ENCODE results near the gene WNT3A. TPM values are rescaled to one million over a fixed set of nuclear protein-coding genes. Genes with fewer than 3 reads are reported as not detected.

The WNT3A gene
- total RNA-seq, 4 donors from 2014 or later: not detected

- TF ChIP-seq EP300 (IDR thresholded peaks at IDR 0.05; ENCODE audit: low read depth): no peak
- no peak for TF ChIP-seq POLR2AphosphoS5 (IDR thresholded peaks at IDR 0.05)
- TF ChIP-seq POLR2A (IDR thresholded peaks at IDR 0.05): no peak
- no peak for TF ChIP-seq CTCF (IDR thresholded peaks at IDR 0.05)
- Histone ChIP-seq H3K27me3 (peaks cover 11% of the 10 kb centered on the region), H3K4me1 (peaks cover 9 to 14% (median 10%) of the 10 kb centered on the region in 4 donors), H3K9me3 (no peaks in the 10 kb centered on the region), H3K36me3 (no peaks in the 10 kb centered on the region), H3K27ac (no peak overlapping the region), H3K4me3 (no peak overlapping the region)
- 36 to 70% methylated on average over 2 to 10 of the region's 10 CpGs for WGBS, 2 donors (ENCODE audit: low coverage in 1 of 2)
- intact Hi-C loops (cut with DNase I; ENCODE audit: low total_unique reads) (loop anchor here (10.0 kb wide), 1 partner anchor 593 kb away; no protein-coding TSS in a partner anchor), in situ Hi-C loops (cut with MboI; ENCODE audit: low pct_ligation_motif_present in 1 of 4, low pct_unique_long_range_greater_than_20kb in 1 of 4, low sequenced_read_pairs in 3 of 4) (no loop called here)
- no peak for DNase-seq
Measured at GRCh38 chr1:228077565-228078330, 71.0 kb downstream of the WNT3A start.

GRCh38 chr1:228079013-228079412 lies 72.2 kb downstream of the WNT3A start:
- no peak for TF ChIP-seq EP300 (IDR thresholded peaks at IDR 0.05; ENCODE audit: low read depth)
- no peak for TF ChIP-seq CTCF (IDR thresholded peaks at IDR 0.05)
- no peak for TF ChIP-seq POLR2AphosphoS5 (IDR thresholded peaks at IDR 0.05)
- TF ChIP-seq POLR2A (IDR thresholded peaks at IDR 0.05): no peak
- WGBS, 2 donors (ENCODE audit: low coverage in 1 of 2): 91% methylated on average over 7 of the region's 7 CpGs; no CpG with 5 or more reads in 1 of the 2 donors
- in situ Hi-C loops (cut with MboI; ENCODE audit: low pct_ligation_motif_present in 1 of 4, low pct_unique_long_range_greater_than_20kb in 1 of 4, low sequenced_read_pairs in 3 of 4): no loop called here
- Histone ChIP-seq H3K27ac (no peak overlapping the region), H3K27me3 (no peaks in the 10 kb centered on the region), H3K9me3 (no peaks in the 10 kb centered on the region), H3K4me3 (no peak overlapping the region), H3K4me1 (peaks cover 11 to 16% (median 12%) of the 10 kb centered on the region in 4 donors), H3K36me3 (no peaks in the 10 kb centered on the region)
- DNase-seq: peak; percentile 3
- intact Hi-C loops (cut with DNase I; ENCODE audit: low total_unique reads): loop anchor here (10.0 kb wide), 1 partner anchor 594 kb away; no protein-coding TSS in a partner anchor

- no peaks in the 10 kb centered on the region for H3K9me3 ChIP-seq
- no peaks in the 10 kb centered on the region for H3K27me3 ChIP-seq
- no peak for TF ChIP-seq EP300 (IDR thresholded peaks at IDR 0.05; ENCODE audit: low read depth)
- no peak for TF ChIP-seq POLR2A (IDR thresholded peaks at IDR 0.05)
- TF ChIP-seq CTCF (IDR thresholded peaks at IDR 0.05): no peak
- TF ChIP-seq POLR2AphosphoS5 (IDR thresholded peaks at IDR 0.05): no peak
- peak; percentile 5 for DNase-seq
- H3K4me3 ChIP-seq: no peak overlapping the region
- in situ Hi-C loops (cut with MboI; ENCODE audit: low pct_ligation_motif_present in 1 of 4, low pct_unique_long_range_greater_than_20kb in 1 of 4, low sequenced_read_pairs in 3 of 4) (no loop called here), intact Hi-C loops (cut with DNase I; ENCODE audit: low total_unique reads) (loop anchor here (10.0 kb wide), 1 partner anchor 595 kb away; no protein-coding TSS in a partner anchor)
- H3K4me1 ChIP-seq: peaks cover 18 to 23% (median 20%) of the 10 kb centered on the region in 4 donors
- H3K36me3 ChIP-seq: no peaks in the 10 kb centered on the region
- 90% methylated on average over 7 of the region's 7 CpGs; no CpG with 5 or more reads in 1 of the 2 donors for WGBS, 2 donors (ENCODE audit: low coverage in 1 of 2)
- H3K27ac ChIP-seq: no peak overlapping the region
Measured at GRCh38 chr1:228079601-228080263, 72.9 kb downstream of the WNT3A start.

GRCh38 chr1:228081144-228081543 lies 74.3 kb downstream of the WNT3A start:
- DNase-seq: peak; percentile 10
- H3K27ac ChIP-seq: peak overlapping the region in 1 of 4 donors; percentile 99
- H3K4me1 ChIP-seq: peaks cover 32 to 37% (median 34%) of the 10 kb centered on the region in 4 donors
- no peaks in the 10 kb centered on the region for H3K27me3 ChIP-seq
- TF ChIP-seq POLR2A (IDR thresholded peaks at IDR 0.05) (no peak), EP300 (IDR thresholded peaks at IDR 0.05; ENCODE audit: low read depth) (no peak), CTCF (IDR thresholded peaks at IDR 0.05) (no peak), POLR2AphosphoS5 (IDR thresholded peaks at IDR 0.05) (no peak)
- no peaks in the 10 kb centered on the region for H3K36me3 ChIP-seq
- in situ Hi-C loops (cut with MboI; ENCODE audit: low pct_ligation_motif_present in 1 of 4, low pct_unique_long_range_greater_than_20kb in 1 of 4, low sequenced_read_pairs in 3 of 4) (no loop called here), intact Hi-C loops (cut with DNase I; ENCODE audit: low total_unique reads) (no loop called here)
- H3K4me3 ChIP-seq: peak overlapping the region in 3 of 4 donors; percentile 83 to 99 (median 91)
- H3K9me3 ChIP-seq: no peaks in the 10 kb centered on the region
- WGBS, 2 donors (ENCODE audit: low coverage in 1 of 2): 60 to 63% methylated on average over 2 to 7 of the region's 7 CpGs

All from transverse colon (tissue), 4 donors.